Adrenal gland (tissue), 12 donors: ENCODE results near the gene BCL2L15. TPM values are rescaled to one million over a fixed set of nuclear protein-coding genes. Genes with fewer than 3 reads are reported as not detected.
A peak's percentile ranks its signal among the peaks of the same experiment; 100 is the strongest.

Experiments used
- DNase-seq, 7 donors: peaks; one replicate each; pipeline ENCODE4 v3.0.0-alpha.2; 2019 to 2020
- H3K27ac ChIP-seq, 5 donors: fragments of 200-600 bp; sonication (generic) in 4 of 5; 1 replicate in 3 of 5; 2 replicates in 2 of 5; pipeline versions ENCODE4 v1.5.1 to v1.8.0; 2016 to 2020; ENCODE audit warnings: mild to moderate bottlenecking in 1 of 5
- H3K27me3 ChIP-seq: fragments of 200-600 bp; 2 replicates; pipeline ENCODE4 v1.8.0; 2021
- H3K36me3 ChIP-seq, 2 donors: fragments of 200-600 bp; replicated peaks in 1 of 2; 1 replicate in 1 of 2; 2 replicates in 1 of 2; pipeline versions ENCODE4 v1.5.1 to v1.8.0; 2018 to 2022
- H3K4me1 ChIP-seq, 2 donors: fragments of 200-600 bp; replicated peaks in 1 of 2; 1 replicate in 1 of 2; 2 replicates in 1 of 2; pipeline versions ENCODE4 v1.5.1 to v1.8.0; 2018 to 2021
- H3K4me3 ChIP-seq, 4 donors: fragments of 200-600 bp; sonication (generic) in 3 of 4; one replicate each; pipeline ENCODE4 v1.5.1; 2016 to 2018
- H3K9me3 ChIP-seq, 3 donors: fragments of 200-600 bp; sonication (generic) in 1 of 3; replicated peaks in 1 of 3; 1 replicate in 2 of 3; 2 replicates in 1 of 3; pipeline versions ENCODE4 v1.5.1 to v1.8.0; 2016 to 2021
- POLR2A ChIP-seq, 2 donors: fragments of 450-650 bp; IDR thresholded peaks; one replicate each; pipeline ENCODE4 v1.6.1; 2017; ENCODE audit warnings: antibody characterized with exemption in 2 of 2, mild to moderate bottlenecking in 2 of 2, moderate library complexity in 1 of 2
- WGBS, 4 donors: extraction: QIAGEN DNeasy Blood & Tissue Kit in 2 of 4; methylation state at CpG; one replicate each; pipeline versions ENCODE4 v1.1.5 to v1.1.7; 2013 to 2017; 5-methylcytosine and 5-hydroxymethylcytosine counted together
- intact Hi-C, 2 donors: fragments of 100-400 bp; cut with DNase I; formaldehyde crosslinking; loops; one replicate each; pipeline versions ENCODE4 v1.14.1 to v1.15.0; 2022 to 2023
- polyA plus RNA-seq, 3 donors: library from polyadenylated mRNA; stranded (reverse); fragments of 200-250 nt in 2 of 3; fragments of 350-450 nt in 1 of 3; fragmentation: Illumina TruSeq in 1 of 3; extraction: RNeasy Lipid Tissue Mini Kit (QIAGEN cat#74804) in 1 of 3; gene quantifications; one replicate each; pipeline ENCODE4 v1.2.3, GENCODE V29; 2013 to 2014
- total RNA-seq, 9 donors: library from RNA; depleted of rRNA in 4 of 9; stranded (reverse); fragments of >200 nt in 4 of 9; fragments of 120-200 nt in 1 of 9; fragmentation: NEBNext Ultra II Directional in 1 of 9; extraction: Animal tissue kit (Norgen Biotek cat#: 25700) in 1 of 9; gene quantifications; one replicate each; pipeline versions ENCODE4 v1.1.0 to v1.2.4, GENCODE V29; 2013 to 2023
- TF ChIP-seq, protein P1 (sequence below), 6 experiments: fragments of 450-650 bp in 4 of 6; fragments of 200-600 bp in 2 of 6; sonication (generic) in 1 of 6; IDR thresholded peaks; 1 replicate in 5 of 6; 2 replicates in 1 of 6; pipeline versions ENCODE4 v1.5.1 to v1.8.0; 2016 to 2021; ENCODE audit warnings: antibody characterized with exemption in 6 of 6, mild to moderate bottlenecking in 2 of 6, moderate library complexity in 1 of 6
- donor health status: healthy with polysubstance abuse.
- donor health status: Bipolar disorder and iron deficiency.
- donor health status: DM: yes; HTN: yes; CAD: no.
- donor health status: DM: no; HTN: no; CAD: no.
- donor health status: DM: no; HTN: no; CAD: no.
- donor health status: DM: yes; HTN: yes; CAD: no.

The BCL2L15 gene
- total and polyA plus RNA-seq, 12 donors = 0.07 to 1.3 (median 0.30) TPM; not detected in 2

DNA sequence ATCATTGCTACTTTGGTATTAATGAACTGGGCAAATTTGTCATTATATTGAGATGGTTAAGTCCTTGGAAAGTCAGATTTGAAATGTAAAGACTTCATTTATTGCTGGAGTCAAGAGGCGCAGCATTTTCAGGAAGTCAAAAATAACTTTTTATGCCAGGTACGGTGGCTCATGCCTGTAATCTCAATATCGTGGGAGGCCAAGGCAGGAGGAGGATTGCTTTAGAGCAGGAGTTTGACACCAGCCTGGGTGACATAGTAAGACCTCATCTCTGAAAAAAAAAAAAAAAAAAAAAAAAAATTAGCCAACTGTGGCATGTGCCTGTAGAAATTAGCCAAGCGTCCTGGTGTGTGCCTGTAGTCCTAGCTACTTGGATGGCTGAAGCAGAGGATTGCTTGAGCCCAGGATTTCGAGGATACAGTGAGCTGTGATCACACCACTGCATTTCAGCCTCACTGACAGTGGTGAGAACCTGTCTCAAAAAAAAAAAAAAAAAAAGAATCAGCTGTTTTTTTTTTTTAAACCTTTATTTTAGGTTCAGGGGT is 47.2 kb upstream of the BCL2L15 start:
- no peaks in the 10 kb centered on the region for H3K36me3 ChIP-seq

DNA sequence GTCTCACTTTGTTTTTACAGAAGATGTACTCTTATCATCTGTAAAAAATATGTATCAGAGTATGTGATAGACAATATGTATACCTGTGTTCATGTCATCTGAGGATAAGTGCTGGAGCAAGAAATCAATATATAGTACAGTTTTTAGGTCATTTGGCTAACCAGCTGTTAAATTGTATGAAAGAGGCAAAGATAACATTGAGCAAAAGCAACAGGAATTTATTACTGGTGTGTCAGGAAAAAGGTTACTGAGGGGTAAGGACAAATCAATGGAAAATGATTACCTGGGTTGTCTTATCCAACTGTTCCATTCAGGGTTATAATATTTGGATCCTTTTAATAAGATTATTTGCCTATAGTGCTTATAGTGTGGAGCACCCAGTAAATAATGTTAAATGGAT is 46.6 kb upstream of the BCL2L15 start:
- TF ChIP-seq, protein P1, sequence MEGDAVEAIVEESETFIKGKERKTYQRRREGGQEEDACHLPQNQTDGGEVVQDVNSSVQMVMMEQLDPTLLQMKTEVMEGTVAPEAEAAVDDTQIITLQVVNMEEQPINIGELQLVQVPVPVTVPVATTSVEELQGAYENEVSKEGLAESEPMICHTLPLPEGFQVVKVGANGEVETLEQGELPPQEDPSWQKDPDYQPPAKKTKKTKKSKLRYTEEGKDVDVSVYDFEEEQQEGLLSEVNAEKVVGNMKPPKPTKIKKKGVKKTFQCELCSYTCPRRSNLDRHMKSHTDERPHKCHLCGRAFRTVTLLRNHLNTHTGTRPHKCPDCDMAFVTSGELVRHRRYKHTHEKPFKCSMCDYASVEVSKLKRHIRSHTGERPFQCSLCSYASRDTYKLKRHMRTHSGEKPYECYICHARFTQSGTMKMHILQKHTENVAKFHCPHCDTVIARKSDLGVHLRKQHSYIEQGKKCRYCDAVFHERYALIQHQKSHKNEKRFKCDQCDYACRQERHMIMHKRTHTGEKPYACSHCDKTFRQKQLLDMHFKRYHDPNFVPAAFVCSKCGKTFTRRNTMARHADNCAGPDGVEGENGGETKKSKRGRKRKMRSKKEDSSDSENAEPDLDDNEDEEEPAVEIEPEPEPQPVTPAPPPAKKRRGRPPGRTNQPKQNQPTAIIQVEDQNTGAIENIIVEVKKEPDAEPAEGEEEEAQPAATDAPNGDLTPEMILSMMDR (IDR thresholded peaks at IDR 0.05) = no peak
- TF ChIP-seq POLR2A (IDR thresholded peaks at IDR 0.05) = no peak
- intact Hi-C loops = no loop called here
- H3K4me1 ChIP-seq = peaks cover 16 to 65% of the 10 kb centered on the region in 2 donors

More for the DNA sequence above, 47.2 kb upstream of the BCL2L15 start:
- no peak for DNase-seq
- intact Hi-C loops = no loop called here
- no peaks in the 10 kb centered on the region for H3K9me3 ChIP-seq
- no peaks in the 10 kb centered on the region for H3K27me3 ChIP-seq
- 62 to 72% (median 64%) methylated on average over 5 of the region's 5 CpGs for WGBS, 4 donors
- TF ChIP-seq, protein P1 (IDR thresholded peaks at IDR 0.05) = no peak
- no peak for TF ChIP-seq POLR2A (IDR thresholded peaks at IDR 0.05)
- no peak overlapping the region for H3K27ac ChIP-seq
- H3K4me1 ChIP-seq = peaks cover 16 to 69% of the 10 kb centered on the region in 2 donors
- no peak overlapping the region for H3K4me3 ChIP-seq

DNA sequence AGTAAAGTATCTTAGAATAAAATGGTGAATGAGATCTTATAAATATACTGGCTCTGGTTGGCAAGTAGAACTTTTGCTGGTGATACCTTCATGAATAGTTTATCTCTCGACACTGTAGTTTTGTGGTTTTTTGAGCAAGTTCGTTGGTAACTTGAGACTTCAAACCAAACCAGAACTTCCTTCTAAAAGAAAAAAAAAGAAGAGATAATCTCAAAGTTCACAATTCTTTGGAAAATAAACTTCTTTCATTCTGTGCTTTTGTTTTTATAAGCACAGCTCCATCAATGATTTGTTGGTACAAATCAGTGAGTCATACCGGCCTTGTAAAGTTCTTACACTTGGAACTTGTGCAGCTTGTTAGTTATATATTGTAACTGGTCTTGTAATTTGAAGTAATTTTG is 44.1 kb upstream of the BCL2L15 start:
- TF ChIP-seq, protein P1 (IDR thresholded peaks at IDR 0.05) = no peak
- TF ChIP-seq POLR2A (IDR thresholded peaks at IDR 0.05) = no peak
- H3K4me3 ChIP-seq = peak overlapping the region in 1 of 4 donors; percentile 99
- no peaks in the 10 kb centered on the region for H3K9me3 ChIP-seq
- peak overlapping the region in 3 of 5 donors; percentile 70 to 95 (median 93) for H3K27ac ChIP-seq
- H3K4me1 ChIP-seq = peaks cover 24 to 65% of the 10 kb centered on the region in 2 donors
- 6 to 13% (median 8%) methylated on average over 3 of the region's 3 CpGs for WGBS, 4 donors
- no peaks in the 10 kb centered on the region for H3K36me3 ChIP-seq
- intact Hi-C loops = no loop called here
- no peak for DNase-seq
- H3K27me3 ChIP-seq = no peaks in the 10 kb centered on the region

More for the DNA sequence above, 46.6 kb upstream of the BCL2L15 start:
- Histone ChIP-seq H3K27ac (no peak overlapping the region), H3K27me3 (no peaks in the 10 kb centered on the region), H3K36me3 (no peaks in the 10 kb centered on the region), H3K9me3 (no peaks in the 10 kb centered on the region), H3K4me3 (no peak overlapping the region)
- no peak for DNase-seq

DNA sequence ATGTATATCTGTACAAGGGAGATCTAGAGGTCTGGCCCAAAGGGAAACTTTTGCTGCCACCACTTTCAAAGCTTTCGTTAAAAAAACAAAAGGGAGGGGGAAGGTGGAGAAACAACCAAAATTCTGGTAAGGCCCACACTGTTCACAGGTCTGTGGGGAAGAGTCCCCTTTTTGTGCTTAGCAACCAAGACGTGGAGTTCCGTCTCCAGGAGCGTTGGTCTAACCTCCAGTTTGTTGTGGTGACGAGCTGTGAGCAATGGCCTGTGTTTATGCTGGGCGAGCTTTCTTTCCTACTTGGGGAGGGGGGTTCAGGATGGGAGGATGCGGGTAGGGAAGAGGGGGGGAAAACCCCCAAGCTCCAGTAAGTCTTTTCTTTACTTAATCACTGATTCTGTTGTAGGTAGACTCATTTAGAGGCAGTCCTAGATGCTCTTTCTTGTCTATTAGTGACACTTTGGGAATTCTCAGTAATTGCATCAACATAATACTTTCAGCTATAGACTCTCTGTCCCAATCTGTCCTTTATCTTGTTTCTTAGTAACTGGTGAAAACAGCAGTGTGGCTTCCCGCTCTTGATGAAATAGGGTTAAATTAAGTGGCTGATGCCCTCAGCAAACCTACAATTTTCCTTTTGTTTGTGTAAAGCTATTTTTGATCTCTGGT is 43.2 kb upstream of the BCL2L15 start:
- TF ChIP-seq, protein P1 (IDR thresholded peaks at IDR 0.05) = no peak
- TF ChIP-seq POLR2A (IDR thresholded peaks at IDR 0.05) = no peak
- H3K9me3 ChIP-seq = no peaks in the 10 kb centered on the region
- no peaks in the 10 kb centered on the region for H3K27me3 ChIP-seq
- DNase-seq = peak in 1 of 7 donors; percentile 53
- peak overlapping the region in 4 of 5 donors; percentile 93 to 100 (median 96) for H3K27ac ChIP-seq
- H3K36me3 ChIP-seq = no peaks in the 10 kb centered on the region
- peak overlapping the region; percentile 3 to 99 (median 94) for H3K4me3 ChIP-seq
- H3K4me1 ChIP-seq = peaks cover 24 to 57% of the 10 kb centered on the region in 2 donors
- WGBS, 4 donors = 1% methylated on average over 8 of the region's 8 CpGs
- intact Hi-C loops = no loop called here
